Peyer's patch (tissue), 4 donors: ENCODE data around the gene THADA.

Source experiments
- POLR2A ChIP-seq, 2 donors: fragments of 450-650 bp; IDR thresholded peaks; one replicate each; pipeline ENCODE4 v1.5.1; 2017; ENCODE audit warnings: antibody characterized with exemption in 2 of 2, mild to moderate bottlenecking in 2 of 2, moderate library complexity in 2 of 2
- TF ChIP-seq, protein P1 (sequence below), 6 experiments: fragments of 450-650 bp in 4 of 6; fragments of 200-600 bp in 2 of 6; sonication (generic) in 1 of 6; IDR thresholded peaks; one replicate each; pipeline ENCODE4 v1.5.1; 2017 to 2019; ENCODE audit warnings: antibody characterized with exemption in 6 of 6, mild to moderate bottlenecking in 3 of 6, moderate library complexity in 1 of 6

GRCh38 chr2:43604674-43605073, 8.8 kb upstream of the THADA start:
- TF ChIP-seq POLR2A (IDR thresholded peaks at IDR 0.05) = no peak
- TF ChIP-seq, protein P1, sequence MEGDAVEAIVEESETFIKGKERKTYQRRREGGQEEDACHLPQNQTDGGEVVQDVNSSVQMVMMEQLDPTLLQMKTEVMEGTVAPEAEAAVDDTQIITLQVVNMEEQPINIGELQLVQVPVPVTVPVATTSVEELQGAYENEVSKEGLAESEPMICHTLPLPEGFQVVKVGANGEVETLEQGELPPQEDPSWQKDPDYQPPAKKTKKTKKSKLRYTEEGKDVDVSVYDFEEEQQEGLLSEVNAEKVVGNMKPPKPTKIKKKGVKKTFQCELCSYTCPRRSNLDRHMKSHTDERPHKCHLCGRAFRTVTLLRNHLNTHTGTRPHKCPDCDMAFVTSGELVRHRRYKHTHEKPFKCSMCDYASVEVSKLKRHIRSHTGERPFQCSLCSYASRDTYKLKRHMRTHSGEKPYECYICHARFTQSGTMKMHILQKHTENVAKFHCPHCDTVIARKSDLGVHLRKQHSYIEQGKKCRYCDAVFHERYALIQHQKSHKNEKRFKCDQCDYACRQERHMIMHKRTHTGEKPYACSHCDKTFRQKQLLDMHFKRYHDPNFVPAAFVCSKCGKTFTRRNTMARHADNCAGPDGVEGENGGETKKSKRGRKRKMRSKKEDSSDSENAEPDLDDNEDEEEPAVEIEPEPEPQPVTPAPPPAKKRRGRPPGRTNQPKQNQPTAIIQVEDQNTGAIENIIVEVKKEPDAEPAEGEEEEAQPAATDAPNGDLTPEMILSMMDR (IDR thresholded peaks at IDR 0.05) = no peak
